HG03342 (cell line): ENCODE data around the gene PGAP1.
"Not testable (repeated sequence)": the region's sequence is repeated elsewhere in the genome, so short reads cannot be mapped to it uniquely, and the experiment has no call there.

Experiments
- ATAC-seq: cut with Tn5 transposase; IDR thresholded peaks from one replicate; pipeline ENCODE4 v1.9.1; 2021; ENCODE audit warnings: mild to moderate bottlenecking, moderate library complexity; ENCODE audit not compliant: unreplicated experiment

The PGAP1 gene

GRCh38 chr2:196952936-196953335 is 26.4 kb upstream of the PGAP1 start:
- no peak for ATAC-seq

DNA sequence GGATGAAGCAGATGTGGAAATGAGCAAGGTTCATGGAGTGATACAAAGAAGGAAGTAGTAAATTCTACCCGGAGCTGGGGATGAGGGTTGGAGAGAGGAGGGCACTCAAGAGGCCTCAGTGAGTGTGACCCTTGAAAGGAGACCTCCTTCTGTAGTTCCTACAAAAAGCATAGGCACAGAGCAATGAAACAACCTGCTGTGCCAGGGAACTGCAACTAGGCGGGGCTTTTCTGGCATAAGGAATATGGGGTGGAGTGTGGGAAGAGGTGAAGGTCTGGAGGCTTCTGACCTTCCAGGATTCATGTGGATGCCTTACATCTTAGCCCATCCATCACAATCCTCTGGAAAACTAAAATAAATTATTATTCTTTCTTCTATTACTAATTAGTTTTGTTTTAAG is 25.5 kb upstream of the PGAP1 start:
- ATAC-seq, result no peak

DNA sequence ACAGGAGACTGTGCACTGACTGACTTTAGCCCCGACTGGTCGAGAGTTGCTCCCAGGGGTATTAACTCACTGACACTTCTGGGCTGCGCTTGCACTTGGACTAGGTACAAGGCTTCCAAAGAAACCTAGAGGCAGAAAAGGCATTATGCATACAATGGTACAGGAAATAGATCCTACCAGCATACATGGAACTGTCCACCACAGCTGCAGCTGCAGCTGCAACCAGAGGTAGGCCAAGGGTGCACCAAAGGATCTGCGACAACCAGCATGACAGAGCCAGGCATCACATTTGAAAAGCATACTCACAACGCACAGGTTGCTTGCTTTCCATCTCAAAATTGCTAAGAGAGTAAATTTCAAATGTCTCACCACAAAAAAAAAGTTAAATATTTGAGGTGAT is 22.6 kb upstream of the PGAP1 start:
- no peak for ATAC-seq

- ATAC-seq, result peak; percentile 94
Observed at GRCh38 chr2:196944570-196944969, 18.1 kb upstream of the PGAP1 start.

- ATAC-seq, result no peak
Observed at GRCh38 chr2:196941398-196942078, 15.0 kb upstream of the PGAP1 start.

DNA sequence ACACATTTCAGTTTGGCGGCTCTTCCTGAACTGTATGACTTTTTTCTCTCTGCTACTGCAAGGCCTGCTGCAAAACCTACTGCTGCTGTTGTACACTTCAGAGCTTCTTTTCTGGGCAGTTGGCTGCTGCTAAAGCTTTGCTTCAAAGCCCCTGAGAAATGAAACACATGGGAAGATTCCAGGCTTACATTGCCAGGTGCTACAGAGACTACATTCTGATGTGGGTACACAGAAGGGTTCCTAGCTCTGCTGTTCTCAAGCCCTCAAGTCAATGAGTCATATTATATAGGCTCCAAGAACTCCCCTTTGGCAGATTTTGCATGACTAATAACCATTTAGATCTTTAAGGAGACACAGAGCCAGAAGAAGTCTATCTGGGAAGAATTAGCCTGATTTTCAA is 12.9 kb upstream of the PGAP1 start:
- ATAC-seq, result no peak

DNA sequence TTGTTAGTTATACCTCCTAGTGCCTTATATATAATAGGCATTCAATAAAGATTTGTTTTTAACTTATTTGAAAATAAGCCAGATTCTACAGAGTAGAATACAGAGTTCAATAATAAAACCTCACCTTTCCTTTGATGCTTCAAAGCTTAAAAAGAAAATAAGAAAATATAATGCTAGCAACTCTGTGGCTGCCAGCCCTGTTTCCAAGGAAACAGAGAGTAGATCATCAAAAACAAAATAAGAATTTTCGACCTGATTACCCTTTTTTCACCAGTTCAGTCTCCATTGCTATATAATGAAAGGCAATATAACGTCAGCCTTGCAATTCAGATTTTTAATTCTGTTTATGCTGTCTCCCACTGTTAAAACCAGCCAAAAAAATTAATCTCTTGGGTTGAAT is 8.9 kb upstream of the PGAP1 start:
- ATAC-seq, result no peak

DNA sequence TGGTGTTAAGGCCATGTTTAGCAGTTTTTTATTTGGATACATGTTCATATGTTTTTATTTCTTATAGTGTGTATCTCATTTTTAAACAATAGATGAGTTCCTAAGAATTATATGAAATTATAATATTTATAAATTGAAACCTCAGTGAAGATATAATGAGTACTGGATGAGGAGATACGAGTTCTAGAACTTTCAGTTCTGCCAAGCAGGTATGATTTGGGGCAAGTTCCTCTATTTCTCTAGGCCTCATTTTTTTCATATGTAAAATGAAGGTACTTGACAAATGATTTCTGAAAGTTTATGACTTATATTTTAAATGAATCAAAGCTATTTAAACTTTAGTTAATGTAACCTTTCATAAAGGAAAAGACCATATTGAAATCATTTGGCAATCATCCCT is 8.2 kb upstream of the PGAP1 start:
- ATAC-seq, result no peak

- ATAC-seq, result no peak
Observed at GRCh38 chr2:196931555-196931954, 5.0 kb upstream of the PGAP1 start.

DNA sequence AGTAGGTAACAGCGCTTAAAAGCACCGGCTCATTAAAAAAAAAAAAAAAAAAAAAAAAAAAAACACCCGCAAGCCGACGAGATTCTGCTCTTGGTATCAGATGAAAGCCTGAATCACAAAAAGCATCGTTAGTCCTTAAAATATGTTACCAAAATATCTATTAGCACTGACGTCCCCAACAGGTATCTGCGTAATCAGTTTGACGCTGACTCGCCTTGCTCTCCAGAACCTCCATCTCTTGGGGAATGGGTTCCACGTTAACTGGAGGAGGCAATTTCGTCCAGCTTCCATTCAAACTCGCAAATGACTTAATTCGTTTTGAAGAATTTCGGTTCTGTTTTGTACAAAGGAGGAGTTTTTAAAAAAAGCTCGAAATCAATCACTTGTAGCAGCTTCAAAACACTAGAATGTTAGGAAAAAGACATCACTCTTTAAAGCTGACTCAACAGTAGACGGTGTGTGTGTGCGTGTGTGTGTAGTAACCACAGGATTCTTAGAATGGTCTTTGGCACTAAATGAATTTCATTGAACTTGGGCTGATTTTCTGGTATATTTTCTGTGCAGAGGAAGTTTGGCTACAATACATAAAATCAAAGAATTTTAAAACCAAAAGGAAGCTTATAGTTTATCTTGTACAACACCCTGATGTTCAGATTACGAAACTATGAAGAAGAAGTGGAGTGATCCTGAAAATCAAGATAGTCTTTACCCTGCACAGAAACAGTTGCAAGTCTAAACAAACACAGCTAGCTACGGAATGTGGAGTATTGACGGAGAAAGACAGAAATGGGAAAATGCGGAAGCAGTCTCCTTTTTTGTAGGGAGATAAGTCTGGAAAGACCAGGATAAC is 1.1 kb upstream of the PGAP1 start:
- peak; percentile 0 for ATAC-seq

DNA sequence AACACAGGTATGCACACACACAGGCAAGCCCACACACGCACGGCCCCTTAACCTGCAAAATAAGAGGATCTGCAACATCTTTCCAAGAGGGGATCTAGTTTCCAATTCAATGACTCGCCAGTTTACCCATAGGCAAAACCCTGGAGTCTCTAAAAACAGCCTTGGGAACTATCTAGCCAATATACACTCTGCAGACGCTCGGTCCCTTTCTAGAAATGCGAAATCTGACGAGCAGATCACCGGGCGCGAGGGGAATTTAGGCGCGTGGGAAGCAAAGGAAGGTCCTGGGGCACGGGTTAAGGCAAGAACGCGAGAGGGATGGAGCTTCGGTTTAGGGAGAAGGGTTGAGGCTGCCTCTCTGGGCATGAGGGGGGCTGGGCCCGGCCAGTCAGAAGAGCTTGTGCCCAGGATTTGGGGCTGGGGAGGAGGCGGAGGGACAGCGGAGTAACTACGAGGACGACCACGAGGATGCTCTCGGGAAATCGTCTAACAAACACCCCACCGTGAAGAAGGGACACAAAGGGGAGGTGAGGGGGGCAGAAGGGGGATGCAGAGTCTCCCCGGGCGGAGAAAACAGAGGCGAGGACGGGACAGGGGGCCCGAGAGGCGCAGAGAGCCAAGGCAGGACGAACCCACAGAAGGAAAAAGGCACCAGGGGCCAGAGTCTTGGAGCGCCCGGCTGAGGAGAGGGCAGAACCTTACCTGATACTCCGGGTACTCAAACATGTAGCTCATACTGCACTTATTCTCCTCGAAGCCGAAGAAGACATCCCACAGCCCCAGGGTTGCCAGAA is 542 bp downstream of the PGAP1 start:
- peak; percentile 17 for ATAC-seq

- peak; percentile 2 for ATAC-seq
Observed at GRCh38 chr2:196925051-196925767, 1.3 kb downstream of the PGAP1 start.

DNA sequence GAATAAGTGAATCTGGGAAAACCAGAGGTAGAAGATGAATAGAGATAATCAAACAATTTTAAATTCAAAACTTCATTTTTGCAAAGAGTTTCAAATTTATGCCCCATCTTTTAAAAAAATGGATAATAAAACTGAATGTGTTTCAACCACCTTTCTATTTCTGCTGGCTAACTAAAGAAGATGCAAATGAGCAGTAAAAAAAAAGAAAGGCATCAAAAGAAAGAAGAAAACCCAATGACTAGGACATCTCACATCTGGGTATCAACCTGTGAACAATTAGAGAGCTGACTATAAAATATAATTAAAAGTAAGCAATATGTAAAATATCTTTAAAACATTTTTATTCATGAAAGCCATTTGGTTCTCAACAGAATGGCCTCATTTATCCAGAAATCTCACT is 2.5 kb downstream of the PGAP1 start:
- no peak for ATAC-seq

DNA sequence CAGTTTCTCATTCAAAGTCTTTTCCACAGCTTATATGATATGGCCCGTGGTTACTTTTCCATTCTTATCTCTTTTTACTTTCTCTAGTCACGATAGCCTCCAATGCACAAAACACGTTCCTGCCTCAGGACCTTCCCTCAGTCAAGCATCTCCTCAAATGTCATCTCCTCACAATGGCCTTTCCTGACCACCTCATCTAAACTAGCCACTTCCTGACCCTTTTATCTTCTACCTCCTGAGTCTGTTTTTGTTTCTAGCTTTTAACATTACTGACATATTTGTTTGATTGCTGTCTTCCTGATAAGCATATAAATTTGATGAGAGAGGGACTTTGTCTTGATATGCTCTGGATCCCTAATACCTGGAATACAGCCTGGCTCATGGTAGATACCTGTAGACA is 7.6 kb downstream of the PGAP1 start:
- no peak for ATAC-seq

DNA sequence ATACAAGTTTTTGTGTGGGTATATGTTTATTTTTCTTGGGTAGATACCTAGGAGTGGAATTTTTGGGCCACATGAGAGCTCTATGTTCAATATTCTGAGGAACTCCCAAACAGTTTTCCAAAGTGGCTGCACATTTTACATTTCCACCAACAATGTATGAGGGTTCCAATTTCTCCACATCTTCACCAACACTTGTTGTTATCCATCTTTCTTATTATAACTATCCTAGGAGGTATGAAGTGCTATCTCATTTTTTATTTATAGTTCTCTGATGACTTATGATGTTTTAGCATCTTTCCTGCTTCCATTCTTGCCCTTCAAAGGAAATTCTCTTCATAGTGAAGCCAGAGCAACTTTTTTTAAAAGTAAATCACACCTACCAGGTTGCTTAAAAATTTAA is 8.7 kb downstream of the PGAP1 start:
- no peak for ATAC-seq

GRCh38 chr2:196915507-196916189 is 10.9 kb downstream of the PGAP1 start:
- ATAC-seq, result peak; percentile 28

GRCh38 chr2:196914867-196915460 is 11.5 kb downstream of the PGAP1 start:
- peak; percentile 73 for ATAC-seq

GRCh38 chr2:196913691-196914090 is 12.8 kb downstream of the PGAP1 start:
- ATAC-seq, result no peak

GRCh38 chr2:196905365-196905764 is 21.1 kb downstream of the PGAP1 start:
- not testable (repeated sequence) for ATAC-seq

DNA sequence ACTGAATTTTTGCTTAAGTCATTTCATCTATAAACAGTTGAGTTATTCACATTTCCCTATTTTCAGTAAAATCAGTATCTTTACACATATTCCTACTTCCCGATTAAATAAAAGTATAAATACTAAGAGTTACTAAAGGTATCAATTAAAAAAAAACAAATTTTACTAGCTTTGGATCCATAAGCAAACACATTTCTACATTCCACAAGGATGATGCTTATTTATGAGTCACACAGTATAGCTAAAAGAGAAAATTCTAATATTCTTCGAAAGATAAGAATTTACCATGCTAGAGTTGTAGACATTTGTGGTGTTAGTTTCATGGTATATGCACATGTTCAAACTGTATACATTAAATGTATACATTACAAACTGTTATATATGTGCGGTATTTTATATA is 23.7 kb downstream of the PGAP1 start:
- ATAC-seq, result no peak
